B cell (primary cell): Measurements from ENCODE around the gene PDE6A. TPM values are rescaled to one million over a fixed set of nuclear protein-coding genes. Genes with fewer than 3 reads are reported as not detected.

Experiments used
- ATAC-seq: fragments of 200-7000 bp; cut with Tn5 transposase; one replicate; pipeline ENCODE4 v1.10.0; 2021; ENCODE audit warnings: low read depth, mild to moderate bottlenecking, moderate number of reproducible peaks, moderate library complexity
- CTCF ChIA-PET: fragments of 350-600 bp; sonication (Branson Sonifier 250); formaldehyde crosslinking; loops from one replicate; lab custom pipeline; 2021; ENCODE audit warnings: antibody characterized with exemption, inconsistent platforms; lab: Charles Lee
- POLR2A ChIA-PET: fragments of 350-600 bp; sonication (Branson Sonifier 250); formaldehyde crosslinking; loops from one replicate; lab custom pipeline; 2021; ENCODE audit warnings: antibody characterized with exemption; lab: Charles Lee
- DNase-seq: peaks from one replicate; pipeline ENCODE4 v3.0.0; 2013
- H2AFZ ChIP-seq: 2 replicates; pipeline ENCODE4 v1.6.1; 2012; ENCODE audit warnings: mild to moderate bottlenecking, low read depth, low read length; ENCODE audit not compliant: insufficient read depth, poor library complexity, severe bottlenecking
- H3K27ac ChIP-seq, 2 donors: 1 replicate in 1 of 2; 2 replicates in 1 of 2; pipeline ENCODE4 v1.5.1; 2012 to 2013; ENCODE audit warnings: low read length in 2 of 2, mild to moderate bottlenecking in 2 of 2, moderate library complexity in 1 of 2
- H3K27me3 ChIP-seq, 4 experiments: fragments of 200-600 bp in 1 of 4; sonication (generic) in 1 of 4; replicated peaks in 1 of 4; 1 replicate in 2 of 4; 2 replicates in 2 of 4; pipeline versions ENCODE4 v1.6.1 to v1.7.0; 2013 to 2016; ENCODE audit warnings: low read length in 3 of 4, mild to moderate bottlenecking in 2 of 4, mixed read lengths in 1 of 4, moderate library complexity in 1 of 4; ENCODE audit not compliant: insufficient read depth in 4 of 4, control insufficient read depth in 3 of 4; ENCODE audit errors: control extremely low read depth in 1 of 4
- H3K36me3 ChIP-seq, 2 experiments: replicated peaks in 1 of 2; 1 replicate in 1 of 2; 2 replicates in 1 of 2; pipeline versions ENCODE4 v1.6.1 to v1.7.1; 2013; ENCODE audit warnings: low read length in 1 of 2; ENCODE audit not compliant: insufficient read depth in 2 of 2, control insufficient read depth in 1 of 2; ENCODE audit errors: control extremely low read depth in 1 of 2, extremely low read depth in 1 of 2
- H3K4me1 ChIP-seq, 2 donors: fragments of 200-600 bp in 1 of 2; sonication (generic) in 1 of 2; 1 replicate in 1 of 2; 2 replicates in 1 of 2; pipeline versions ENCODE4 v1.5.1 to v1.6.1; 2013 to 2017; ENCODE audit warnings: low read length in 2 of 2; ENCODE audit not compliant: control insufficient read depth in 2 of 2, insufficient read depth in 2 of 2
- H3K4me2 ChIP-seq: replicated peaks from 2 replicates; pipeline ENCODE3; 2012; ENCODE audit warnings: mild to moderate bottlenecking, low read depth, low read length; ENCODE audit not compliant: poor library complexity, severe bottlenecking
- H3K4me3 ChIP-seq, 5 experiments: fragments of 200-600 bp in 1 of 5; sonication (generic) in 1 of 5; 1 replicate in 3 of 5; 2 replicates in 2 of 5; pipeline versions ENCODE4 v1.5.1 to v1.7.0; 2011 to 2016; ENCODE audit warnings: low read length in 4 of 5, mild to moderate bottlenecking in 4 of 5, low read depth in 2 of 5, control low read depth in 1 of 5, moderate library complexity in 1 of 5; ENCODE audit not compliant: insufficient read depth in 1 of 5; ENCODE audit errors: control extremely low read depth in 1 of 5, extremely low read depth in 1 of 5
- H3K79me2 ChIP-seq: fragments of 200-600 bp; sonication (generic); one replicate; pipeline ENCODE4 v1.6.0; 2016; ENCODE audit warnings: low read length; ENCODE audit not compliant: control insufficient read depth, insufficient read depth
- H3K9ac ChIP-seq: fragments of 200-600 bp; sonication (generic); 2 replicates; pipeline ENCODE4 v1.6.1; 2017; ENCODE audit warnings: mild to moderate bottlenecking, low read length, moderate library complexity
- H3K9me3 ChIP-seq, 3 donors: one replicate each; pipeline versions ENCODE4 v1.6.1 to v1.7.1; 2013; ENCODE audit warnings: low read length in 2 of 3; ENCODE audit not compliant: control insufficient read depth in 2 of 3, insufficient read depth in 1 of 3; ENCODE audit errors: control extremely low read depth in 1 of 3
- H4K20me1 ChIP-seq: 2 replicates; pipeline ENCODE4 v1.6.0; 2012; ENCODE audit warnings: mild to moderate bottlenecking, low read length; ENCODE audit not compliant: insufficient read depth, control insufficient read depth, poor library complexity, severe bottlenecking
- H3K27ac Mint-ChIP-seq: one replicate; pipeline ENCODE4 v1.8.0; 2021; ENCODE audit warnings: mixed read lengths
- H3K27me3 Mint-ChIP-seq: one replicate; pipeline ENCODE4 v1.8.0; 2021; ENCODE audit warnings: mixed read lengths
- H3K4me1 Mint-ChIP-seq: one replicate; pipeline ENCODE4 v1.8.0; 2021; ENCODE audit warnings: mixed read lengths
- H3K4me3 Mint-ChIP-seq: one replicate; pipeline ENCODE4 v1.8.0; 2021; ENCODE audit warnings: mixed read lengths
- H3K9me3 Mint-ChIP-seq: one replicate; pipeline ENCODE4 v1.8.0; 2022; ENCODE audit warnings: mixed read lengths; ENCODE audit not compliant: insufficient read depth
- EZH2 ChIP-seq: IDR thresholded peaks from 2 replicates; pipeline ENCODE4 v1.6.1; 2012; ENCODE audit warnings: borderline replicate concordance, low read depth, mild to moderate bottlenecking, moderate library complexity, low read length; ENCODE audit not compliant: insufficient read depth, poor library complexity, severe bottlenecking
- WGBS: methylation state at CpG from one replicate; pipeline ENCODE4 v1.1.5; 2013; ENCODE audit warnings: missing lambda C conversion rate; ENCODE audit not compliant: insufficient coverage; 5-methylcytosine and 5-hydroxymethylcytosine counted together
- intact Hi-C: fragments of 100-400 bp; cut with micrococcal nuclease; formaldehyde crosslinking; loops from one replicate; pipeline ENCODE4 v1.10.0; 2022
- polyA plus RNA-seq: library from polyadenylated mRNA; depleted of rRNA; stranded (reverse); fragments of >200 nt; gene quantifications from 2 replicates; pipeline ENCODE4 v1.2.3, GENCODE V29; 2012
- total RNA-seq, 2 donors: library from RNA; stranded (reverse); fragments of 120-200 nt in 1 of 2; gene quantifications; 1 replicate in 1 of 2; 2 replicates in 1 of 2; pipeline versions ENCODE4 v1.2.3 to v1.2.4, GENCODE V29; 2013 to 2022
- TF ChIP-seq, protein P1 (sequence below): fragments of 200-600 bp; IDR thresholded peaks from one replicate; pipeline ENCODE4 v1.8.0; 2022; ENCODE audit warnings: antibody characterized with exemption, mild to moderate bottlenecking

Gene PDE6A
- total and polyA plus RNA-seq, 2 donors (not counting 1 experiment from before 2014, with no cell fraction given): not detected

DNA sequence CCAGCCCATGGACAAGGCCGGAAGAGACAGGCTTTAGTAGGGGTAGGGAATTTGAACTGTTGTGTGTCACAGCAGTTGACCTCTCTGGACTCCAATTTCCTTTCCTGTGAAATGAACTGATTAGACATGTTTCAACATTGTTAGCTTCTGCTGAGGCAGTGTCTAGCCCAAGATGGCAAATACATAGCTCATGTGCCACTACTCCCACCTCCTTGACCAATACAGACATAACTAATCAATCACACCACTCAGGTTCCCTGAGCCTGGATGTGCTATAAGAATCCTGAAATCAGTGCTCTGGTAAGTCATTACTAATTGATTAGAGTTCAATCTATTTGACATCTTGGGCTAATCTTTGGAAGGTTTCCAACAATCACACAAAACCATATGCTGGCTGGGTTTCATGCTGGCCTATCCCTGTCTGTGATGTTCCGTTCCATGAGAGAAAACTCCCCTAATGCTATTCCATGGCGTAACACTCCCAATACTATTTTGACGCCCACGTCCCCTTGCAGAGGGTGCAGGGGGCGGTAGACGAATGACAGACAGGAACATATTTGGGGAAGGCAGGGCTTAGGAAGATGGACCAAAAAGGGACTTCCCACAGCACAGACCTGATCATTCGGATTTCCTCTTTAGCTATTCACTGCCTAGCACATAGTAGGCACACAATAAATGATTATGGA is 95.2 kb downstream of the PDE6A start:
- Histone ChIP-seq H3K9ac (no peak overlapping the region), H3K36me3 (peaks cover 0 to 19% of the 10 kb centered on the region in 2 experiments), H3K4me3 (no peak overlapping the region), H4K20me1 (no peaks in the 10 kb centered on the region), H3K9me3 (no peaks in the 10 kb centered on the region), H3K79me2 (no peaks in the 10 kb centered on the region), H3K4me2 (no peak overlapping the region), H3K27me3 (no peaks in the 10 kb centered on the region), H3K27ac (no peak overlapping the region), H2AFZ (no peak overlapping the region), H3K4me1 (no peaks in the 10 kb centered on the region)
- POLR2A ChIA-PET: no interaction called here
- WGBS: 96% methylated on average over 5 of the region's 8 CpGs
- Mint-ChIP-seq H3K27ac (no peak overlapping the region), H3K4me3 (no peak overlapping the region), H3K4me1 (no peaks in the 10 kb centered on the region), H3K9me3 (no peaks in the 10 kb centered on the region), H3K27me3 (no peaks in the 10 kb centered on the region)
- CTCF ChIA-PET: interaction anchor here (7.0 to 15.8 kb wide), 3 partner anchors 17 to 213 kb away, joined by 71 to 240 read pairs (median 131); no protein-coding TSS in a partner anchor
- intact Hi-C loops: no loop called here
- ATAC-seq (no peak), DNase-seq (no peak)
- TF ChIP-seq EZH2: no peak
- TF ChIP-seq, protein P1, sequence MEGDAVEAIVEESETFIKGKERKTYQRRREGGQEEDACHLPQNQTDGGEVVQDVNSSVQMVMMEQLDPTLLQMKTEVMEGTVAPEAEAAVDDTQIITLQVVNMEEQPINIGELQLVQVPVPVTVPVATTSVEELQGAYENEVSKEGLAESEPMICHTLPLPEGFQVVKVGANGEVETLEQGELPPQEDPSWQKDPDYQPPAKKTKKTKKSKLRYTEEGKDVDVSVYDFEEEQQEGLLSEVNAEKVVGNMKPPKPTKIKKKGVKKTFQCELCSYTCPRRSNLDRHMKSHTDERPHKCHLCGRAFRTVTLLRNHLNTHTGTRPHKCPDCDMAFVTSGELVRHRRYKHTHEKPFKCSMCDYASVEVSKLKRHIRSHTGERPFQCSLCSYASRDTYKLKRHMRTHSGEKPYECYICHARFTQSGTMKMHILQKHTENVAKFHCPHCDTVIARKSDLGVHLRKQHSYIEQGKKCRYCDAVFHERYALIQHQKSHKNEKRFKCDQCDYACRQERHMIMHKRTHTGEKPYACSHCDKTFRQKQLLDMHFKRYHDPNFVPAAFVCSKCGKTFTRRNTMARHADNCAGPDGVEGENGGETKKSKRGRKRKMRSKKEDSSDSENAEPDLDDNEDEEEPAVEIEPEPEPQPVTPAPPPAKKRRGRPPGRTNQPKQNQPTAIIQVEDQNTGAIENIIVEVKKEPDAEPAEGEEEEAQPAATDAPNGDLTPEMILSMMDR: no peak

DNA sequence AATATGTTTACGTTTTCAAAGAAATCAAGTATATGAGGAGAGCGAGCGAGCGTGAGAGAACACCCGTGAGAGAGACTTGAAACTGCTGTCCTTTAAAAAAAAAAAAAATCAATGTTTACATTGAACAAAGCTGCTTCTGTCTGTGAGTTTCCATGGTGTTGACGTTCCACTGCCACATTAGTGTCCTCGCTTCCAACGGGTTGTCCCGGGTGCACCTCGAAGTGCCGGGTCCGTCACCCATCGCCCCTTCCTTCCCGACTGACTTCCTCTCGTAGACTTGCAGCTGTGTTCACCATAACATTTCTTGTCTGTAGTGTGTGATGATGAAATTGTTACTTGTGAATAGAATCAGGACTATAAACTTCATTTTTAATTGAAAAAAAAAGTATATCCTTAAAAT is 97.0 kb downstream of the PDE6A start:
- Histone ChIP-seq H3K4me3 (no peak overlapping the region), H3K27ac (no peak overlapping the region), H3K27me3 (no peaks in the 10 kb centered on the region), H3K4me1 (no peaks in the 10 kb centered on the region), H3K4me2 (no peak overlapping the region), H3K9ac (no peak overlapping the region), H3K9me3 (no peaks in the 10 kb centered on the region), H4K20me1 (no peaks in the 10 kb centered on the region), H2AFZ (no peak overlapping the region), H3K79me2 (no peaks in the 10 kb centered on the region), H3K36me3 (peaks cover 0 to 22% of the 10 kb centered on the region in 2 experiments)
- Mint-ChIP-seq H3K4me3 (no peak overlapping the region), H3K27ac (no peak overlapping the region), H3K9me3 (no peaks in the 10 kb centered on the region), H3K27me3 (no peaks in the 10 kb centered on the region), H3K4me1 (no peaks in the 10 kb centered on the region)
- no peak for ATAC-seq
- 97% methylated on average over 10 of the region's 15 CpGs for WGBS
- intact Hi-C loops: no loop called here
- DNase-seq: no peak
- ChIA-PET POLR2A (no interaction called here), CTCF (interaction anchor here (0.9 to 15.8 kb wide), 5 partner anchors 16 to 210 kb away, joined by 3 to 240 read pairs (median 4); no protein-coding TSS in a partner anchor)
- TF ChIP-seq EZH2: no peak
- TF ChIP-seq, protein P1: no peak
